PC-9 (cell line): Measurements from ENCODE around the gene STAB1. TPM values are rescaled to one million over a fixed set of nuclear protein-coding genes. Genes with fewer than 3 reads are reported as not detected.
A peak's percentile ranks its signal among the peaks of the same experiment; 100 is the strongest.

Experiments
- BruUV-seq: library from RNA; stranded (reverse); fragments of 400-500 nt; replicated peaks from 2 replicates; lab custom pipeline; 2021; lab: Mats Ljungman, UMichigan
- CTCF ChIA-PET: fragments of 300-600 bp; sonication (Branson Sonifier 250); formaldehyde crosslinking; loops from one replicate; lab custom pipeline; 2022; ENCODE audit warnings: antibody characterized with exemption; lab: Charles Lee
- POLR2A ChIA-PET: fragments of 300-600 bp; sonication (Branson Sonifier 250); formaldehyde crosslinking; loops from one replicate; lab custom pipeline; 2022; ENCODE audit warnings: antibody characterized with exemption; ENCODE audit not compliant: unreplicated experiment; lab: Charles Lee
- DNase-seq, 2 experiments: peaks; one replicate each; pipeline versions ENCODE4 v3.0.0 to v3.0.0-alpha.2; 2015 to 2022; ENCODE audit warnings: mixed read lengths in 1 of 2
- H2AFZ ChIP-seq: fragments of 200-600 bp; sonication (generic); 2 replicates; pipeline ENCODE4 v1.8.1; 2017; ENCODE audit warnings: antibody characterized with exemption
- H3F3A ChIP-seq: fragments of 200-600 bp; sonication (generic); 2 replicates; pipeline ENCODE4 v1.8.1; 2017; ENCODE audit warnings: antibody characterized with exemption, mild to moderate bottlenecking, low read depth; ENCODE audit not compliant: insufficient read depth
- H3K27ac ChIP-seq: fragments of 200-600 bp; sonication (generic); 2 replicates; pipeline ENCODE4 v1.6.1; 2016; ENCODE audit warnings: mixed run types
- H3K27me3 ChIP-seq: fragments of 200-600 bp; sonication (generic); 2 replicates; pipeline ENCODE4 v1.6.1; 2016; ENCODE audit warnings: low read depth, mixed run types; ENCODE audit not compliant: insufficient read depth
- H3K36me3 ChIP-seq: fragments of 200-600 bp; sonication (generic); 2 replicates; pipeline ENCODE4 v1.6.1; 2016; ENCODE audit warnings: low read depth, mixed run types
- H3K4me1 ChIP-seq: fragments of 200-600 bp; sonication (generic); replicated peaks from 2 replicates; pipeline ENCODE4 v1.6.1; 2016; ENCODE audit warnings: mixed run types; ENCODE audit not compliant: insufficient read depth
- H3K4me2 ChIP-seq: fragments of 200-600 bp; sonication (generic); 2 replicates; pipeline ENCODE4 v1.6.1; 2017; ENCODE audit warnings: mixed run types
- H3K4me3 ChIP-seq: fragments of 200-600 bp; sonication (generic); 2 replicates; pipeline ENCODE4 v1.6.1; 2016; ENCODE audit warnings: mixed run types
- H3K79me2 ChIP-seq: fragments of 200-600 bp; sonication (generic); 2 replicates; pipeline ENCODE4 v1.6.1; 2017; ENCODE audit warnings: low read depth, mixed run types
- H3K9me2 ChIP-seq: fragments of 200-600 bp; sonication (generic); 2 replicates; pipeline ENCODE4 v1.8.1; 2017; ENCODE audit warnings: mild to moderate bottlenecking; ENCODE audit not compliant: insufficient read depth
- H3K9me3 ChIP-seq: fragments of 200-600 bp; sonication (generic); 2 replicates; pipeline ENCODE4 v1.8.1; 2016; ENCODE audit warnings: low read depth; ENCODE audit not compliant: insufficient read depth
- H4K20me1 ChIP-seq: fragments of 200-600 bp; sonication (generic); 2 replicates; pipeline ENCODE4 v1.8.1; 2017; ENCODE audit not compliant: insufficient read depth
- EZH2 ChIP-seq: fragments of 200-600 bp; sonication (generic); IDR thresholded peaks from 2 replicates; pipeline ENCODE4 v1.8.0; 2017; ENCODE audit warnings: antibody characterized with exemption, low read depth
- intact Hi-C: fragments of 100-400 bp; cut with micrococcal nuclease; formaldehyde crosslinking; loops from one replicate; pipeline ENCODE4 v1.10.0; 2022; ENCODE audit not compliant: unreplicated experiment
- total RNA-seq: library from RNA; stranded (reverse); gene quantifications from 2 replicates; pipeline ENCODE4 v1.2.3, GENCODE V29; 2021
- TF ChIP-seq, protein P1 (sequence below): fragments of 200-600 bp; sonication (generic); conservative IDR thresholded peaks from 2 replicates; pipeline ENCODE4 v1.6.1; 2017; ENCODE audit warnings: mixed run types, antibody characterized with exemption, mild to moderate bottlenecking, moderate library complexity

The STAB1 gene
- total RNA-seq, 1 experiment from 2014 or later: 0.04 TPM

DNA sequence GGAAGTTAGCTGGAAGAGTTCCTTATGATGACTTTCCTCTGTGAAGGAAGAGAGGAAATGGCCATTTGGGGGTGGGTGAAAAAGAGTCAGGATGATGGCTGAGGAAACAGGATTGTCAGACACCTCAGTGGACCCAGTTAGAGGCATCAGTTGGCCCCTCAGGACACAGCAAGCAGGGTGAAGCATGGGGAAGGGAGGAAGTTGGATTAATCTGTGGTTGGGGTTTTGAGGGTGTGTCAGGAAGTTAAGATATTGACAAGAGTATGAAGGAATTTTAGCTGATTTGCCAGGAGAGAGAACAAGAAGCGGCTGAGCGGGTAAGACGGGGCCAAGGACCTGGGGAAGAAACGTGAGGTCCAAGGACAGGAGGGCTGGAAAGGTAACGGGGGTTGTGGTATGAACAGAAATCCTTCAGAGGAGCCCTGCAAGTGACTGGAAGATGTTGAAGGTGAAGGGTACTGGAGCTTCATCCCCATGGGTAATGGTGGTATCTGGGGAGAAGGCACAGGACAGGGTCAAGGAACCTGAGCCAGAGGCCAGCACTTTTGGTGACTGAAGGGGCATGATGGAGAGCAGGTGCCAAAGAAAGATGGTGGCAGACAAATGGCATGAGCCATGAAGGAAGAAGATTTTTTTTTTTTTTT, 44.0 kb downstream of the STAB1 start:
- ChIA-PET CTCF (no interaction called here), POLR2A (no interaction called here)
- peaks cover 33% of the 10 kb centered on the region for H3K79me2 ChIP-seq
- no peak overlapping the region for H3K4me3 ChIP-seq
- H3K36me3 ChIP-seq: no peaks in the 10 kb centered on the region
- DNase-seq: no peak
- H3K4me1 ChIP-seq: peaks cover 21% of the 10 kb centered on the region
- H3K27me3 ChIP-seq: no peaks in the 10 kb centered on the region
- no peaks in the 10 kb centered on the region for H3K9me3 ChIP-seq
- intact Hi-C loops: no loop called here
- H3K9me2 ChIP-seq: no peaks in the 10 kb centered on the region
- H3K4me2 ChIP-seq: peak overlapping the region; percentile 100; the same call in 1 of the 2 replicates
- H4K20me1 ChIP-seq: peaks cover 5% of the 10 kb centered on the region; the same call in 1 of the 2 replicates
- no peak overlapping the region for H2AFZ ChIP-seq
- no peak overlapping the region for H3K27ac ChIP-seq
- no TSS peak for BruUV-seq
- peaks cover 22% of the 10 kb centered on the region; the same call in 1 of the 2 replicates for H3F3A ChIP-seq
- TF ChIP-seq EZH2: no peak
- TF ChIP-seq, protein P1, sequence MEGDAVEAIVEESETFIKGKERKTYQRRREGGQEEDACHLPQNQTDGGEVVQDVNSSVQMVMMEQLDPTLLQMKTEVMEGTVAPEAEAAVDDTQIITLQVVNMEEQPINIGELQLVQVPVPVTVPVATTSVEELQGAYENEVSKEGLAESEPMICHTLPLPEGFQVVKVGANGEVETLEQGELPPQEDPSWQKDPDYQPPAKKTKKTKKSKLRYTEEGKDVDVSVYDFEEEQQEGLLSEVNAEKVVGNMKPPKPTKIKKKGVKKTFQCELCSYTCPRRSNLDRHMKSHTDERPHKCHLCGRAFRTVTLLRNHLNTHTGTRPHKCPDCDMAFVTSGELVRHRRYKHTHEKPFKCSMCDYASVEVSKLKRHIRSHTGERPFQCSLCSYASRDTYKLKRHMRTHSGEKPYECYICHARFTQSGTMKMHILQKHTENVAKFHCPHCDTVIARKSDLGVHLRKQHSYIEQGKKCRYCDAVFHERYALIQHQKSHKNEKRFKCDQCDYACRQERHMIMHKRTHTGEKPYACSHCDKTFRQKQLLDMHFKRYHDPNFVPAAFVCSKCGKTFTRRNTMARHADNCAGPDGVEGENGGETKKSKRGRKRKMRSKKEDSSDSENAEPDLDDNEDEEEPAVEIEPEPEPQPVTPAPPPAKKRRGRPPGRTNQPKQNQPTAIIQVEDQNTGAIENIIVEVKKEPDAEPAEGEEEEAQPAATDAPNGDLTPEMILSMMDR: no peak

DNA sequence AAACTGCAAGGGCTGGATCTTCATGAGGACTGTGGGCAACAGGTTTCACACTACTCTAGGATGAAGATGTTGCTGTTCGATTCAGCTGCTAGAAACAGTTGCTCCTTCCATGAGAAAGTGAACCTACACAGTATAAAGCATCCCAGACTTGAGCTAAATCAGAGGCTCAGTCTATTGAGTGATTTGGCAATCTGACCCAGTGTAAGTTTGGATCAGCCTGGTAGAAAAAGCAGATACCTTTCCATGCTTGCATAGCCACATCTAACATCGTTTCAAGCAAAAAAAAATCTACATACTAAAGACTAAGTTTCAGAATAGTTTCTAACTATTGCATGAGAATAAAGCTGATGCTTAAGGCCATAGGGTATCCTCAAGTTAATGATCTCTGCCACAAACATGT, 45.9 kb downstream of the STAB1 start:
- BruUV-seq: no TSS peak
- Histone ChIP-seq H2AFZ (no peak overlapping the region), H3K9me2 (no peaks in the 10 kb centered on the region), H3K4me1 (peaks cover 21% of the 10 kb centered on the region), H3K9me3 (no peaks in the 10 kb centered on the region), H3K4me2 (no peak overlapping the region), H3K27me3 (no peaks in the 10 kb centered on the region), H3F3A (peaks cover 9% of the 10 kb centered on the region; the same call in 1 of the 2 replicates), H3K36me3 (no peaks in the 10 kb centered on the region), H4K20me1 (peaks cover 5% of the 10 kb centered on the region; the same call in 1 of the 2 replicates), H3K4me3 (no peak overlapping the region), H3K79me2 (peaks cover 33% of the 10 kb centered on the region), H3K27ac (no peak overlapping the region)
- ChIA-PET POLR2A (no interaction called here), CTCF (no interaction called here)
- no peak for DNase-seq
- intact Hi-C loops: no loop called here
- TF ChIP-seq, protein P1: no peak
- no peak for TF ChIP-seq EZH2

DNA sequence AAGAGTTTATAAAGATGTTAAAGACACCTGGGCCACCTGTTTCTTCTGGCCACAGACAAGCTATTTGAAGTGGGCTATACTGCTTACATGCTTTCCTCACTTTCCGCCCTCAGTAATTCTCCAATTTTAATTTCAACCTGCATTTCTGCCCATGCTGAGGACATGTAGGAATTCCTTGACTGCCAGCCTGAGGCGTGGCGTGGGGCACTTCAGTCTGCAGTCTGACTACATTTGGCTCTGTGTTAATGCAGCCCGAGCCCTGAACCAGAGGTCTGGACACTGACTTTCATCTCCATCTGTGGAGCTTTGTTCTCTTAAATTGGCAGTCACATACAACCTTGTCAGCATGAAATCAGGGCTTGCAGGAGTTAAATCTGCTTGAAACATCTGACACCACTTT, 49.8 kb downstream of the STAB1 start:
- Histone ChIP-seq H3K27me3 (no peaks in the 10 kb centered on the region), H3K4me3 (no peak overlapping the region), H3K9me2 (no peaks in the 10 kb centered on the region), H3K4me1 (no peaks in the 10 kb centered on the region), H3K4me2 (no peak overlapping the region), H3K27ac (no peak overlapping the region), H4K20me1 (no peaks in the 10 kb centered on the region), H3K9me3 (no peaks in the 10 kb centered on the region), H3K36me3 (no peaks in the 10 kb centered on the region), H3K79me2 (0 out of 2 replicates have a peak, but pooled peaks cover 4% of the 10 kb centered on the region), H2AFZ (no peak overlapping the region), H3F3A (peaks cover 16% of the 10 kb centered on the region)
- ChIA-PET POLR2A (no interaction called here), CTCF (interaction anchor here (0.6 kb wide), 1 partner anchor 8 kb away, joined by 6 read pairs; no protein-coding TSS in a partner anchor)
- intact Hi-C loops: no loop called here
- TF ChIP-seq, protein P1: no peak
- TF ChIP-seq EZH2: no peak
- DNase-seq: no peak
- no TSS peak for BruUV-seq
